ENCODE data around the gene RBBP8.

DNA sequence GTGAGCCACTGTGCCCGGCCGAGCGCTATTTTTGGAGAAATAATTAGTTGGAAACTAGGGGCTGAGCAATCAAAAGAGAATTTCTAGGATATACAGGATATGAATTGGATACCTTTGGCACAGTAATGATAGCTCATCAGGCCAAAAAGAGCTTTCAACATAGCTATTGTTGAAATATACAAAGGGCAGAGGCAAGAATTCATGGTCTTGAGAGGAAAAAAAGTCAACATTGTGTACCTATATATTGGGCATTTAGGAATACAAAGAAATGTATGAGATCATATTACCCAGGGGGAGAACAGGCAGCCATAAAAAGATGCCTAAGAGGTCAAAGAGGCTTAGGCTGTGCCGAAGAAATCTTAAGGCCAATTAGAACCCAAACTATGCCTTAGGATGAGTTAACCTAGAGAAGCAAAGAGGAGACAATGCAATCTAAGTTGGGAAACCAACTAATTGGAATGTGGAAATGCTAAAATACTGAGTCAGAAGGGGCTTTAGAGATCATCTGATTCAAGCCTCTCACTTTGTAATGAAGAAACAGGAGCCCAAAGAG lies 99.0 kb downstream of the RBBP8 start:
- TF ChIP-seq, protein P1, sequence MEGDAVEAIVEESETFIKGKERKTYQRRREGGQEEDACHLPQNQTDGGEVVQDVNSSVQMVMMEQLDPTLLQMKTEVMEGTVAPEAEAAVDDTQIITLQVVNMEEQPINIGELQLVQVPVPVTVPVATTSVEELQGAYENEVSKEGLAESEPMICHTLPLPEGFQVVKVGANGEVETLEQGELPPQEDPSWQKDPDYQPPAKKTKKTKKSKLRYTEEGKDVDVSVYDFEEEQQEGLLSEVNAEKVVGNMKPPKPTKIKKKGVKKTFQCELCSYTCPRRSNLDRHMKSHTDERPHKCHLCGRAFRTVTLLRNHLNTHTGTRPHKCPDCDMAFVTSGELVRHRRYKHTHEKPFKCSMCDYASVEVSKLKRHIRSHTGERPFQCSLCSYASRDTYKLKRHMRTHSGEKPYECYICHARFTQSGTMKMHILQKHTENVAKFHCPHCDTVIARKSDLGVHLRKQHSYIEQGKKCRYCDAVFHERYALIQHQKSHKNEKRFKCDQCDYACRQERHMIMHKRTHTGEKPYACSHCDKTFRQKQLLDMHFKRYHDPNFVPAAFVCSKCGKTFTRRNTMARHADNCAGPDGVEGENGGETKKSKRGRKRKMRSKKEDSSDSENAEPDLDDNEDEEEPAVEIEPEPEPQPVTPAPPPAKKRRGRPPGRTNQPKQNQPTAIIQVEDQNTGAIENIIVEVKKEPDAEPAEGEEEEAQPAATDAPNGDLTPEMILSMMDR (IDR thresholded peaks at IDR 0.05), result no peak
- TF ChIP-seq SP1 (CRISPR knock-in tag; conservative IDR thresholded peaks at IDR 0.05) (no peak), TP53 (CRISPR knock-in tag; IDR thresholded peaks at IDR 0.05) (no peak), FOXJ3 (CRISPR knock-in tag; IDR thresholded peaks at IDR 0.05; ENCODE audit: borderline replicate concordance) (no peak), ZNF121 (CRISPR knock-in tag; IDR thresholded peaks at IDR 0.05) (no peak), JAZF1 (CRISPR knock-in tag; IDR thresholded peaks at IDR 0.05) (no peak)
- TF ChIP-seq, protein P2, sequence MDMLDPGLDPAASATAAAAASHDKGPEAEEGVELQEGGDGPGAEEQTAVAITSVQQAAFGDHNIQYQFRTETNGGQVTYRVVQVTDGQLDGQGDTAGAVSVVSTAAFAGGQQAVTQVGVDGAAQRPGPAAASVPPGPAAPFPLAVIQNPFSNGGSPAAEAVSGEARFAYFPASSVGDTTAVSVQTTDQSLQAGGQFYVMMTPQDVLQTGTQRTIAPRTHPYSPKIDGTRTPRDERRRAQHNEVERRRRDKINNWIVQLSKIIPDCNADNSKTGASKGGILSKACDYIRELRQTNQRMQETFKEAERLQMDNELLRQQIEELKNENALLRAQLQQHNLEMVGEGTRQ (CRISPR knock-in tag; IDR thresholded peaks at IDR 0.05), result no peak
- TF ChIP-seq, protein P3, sequence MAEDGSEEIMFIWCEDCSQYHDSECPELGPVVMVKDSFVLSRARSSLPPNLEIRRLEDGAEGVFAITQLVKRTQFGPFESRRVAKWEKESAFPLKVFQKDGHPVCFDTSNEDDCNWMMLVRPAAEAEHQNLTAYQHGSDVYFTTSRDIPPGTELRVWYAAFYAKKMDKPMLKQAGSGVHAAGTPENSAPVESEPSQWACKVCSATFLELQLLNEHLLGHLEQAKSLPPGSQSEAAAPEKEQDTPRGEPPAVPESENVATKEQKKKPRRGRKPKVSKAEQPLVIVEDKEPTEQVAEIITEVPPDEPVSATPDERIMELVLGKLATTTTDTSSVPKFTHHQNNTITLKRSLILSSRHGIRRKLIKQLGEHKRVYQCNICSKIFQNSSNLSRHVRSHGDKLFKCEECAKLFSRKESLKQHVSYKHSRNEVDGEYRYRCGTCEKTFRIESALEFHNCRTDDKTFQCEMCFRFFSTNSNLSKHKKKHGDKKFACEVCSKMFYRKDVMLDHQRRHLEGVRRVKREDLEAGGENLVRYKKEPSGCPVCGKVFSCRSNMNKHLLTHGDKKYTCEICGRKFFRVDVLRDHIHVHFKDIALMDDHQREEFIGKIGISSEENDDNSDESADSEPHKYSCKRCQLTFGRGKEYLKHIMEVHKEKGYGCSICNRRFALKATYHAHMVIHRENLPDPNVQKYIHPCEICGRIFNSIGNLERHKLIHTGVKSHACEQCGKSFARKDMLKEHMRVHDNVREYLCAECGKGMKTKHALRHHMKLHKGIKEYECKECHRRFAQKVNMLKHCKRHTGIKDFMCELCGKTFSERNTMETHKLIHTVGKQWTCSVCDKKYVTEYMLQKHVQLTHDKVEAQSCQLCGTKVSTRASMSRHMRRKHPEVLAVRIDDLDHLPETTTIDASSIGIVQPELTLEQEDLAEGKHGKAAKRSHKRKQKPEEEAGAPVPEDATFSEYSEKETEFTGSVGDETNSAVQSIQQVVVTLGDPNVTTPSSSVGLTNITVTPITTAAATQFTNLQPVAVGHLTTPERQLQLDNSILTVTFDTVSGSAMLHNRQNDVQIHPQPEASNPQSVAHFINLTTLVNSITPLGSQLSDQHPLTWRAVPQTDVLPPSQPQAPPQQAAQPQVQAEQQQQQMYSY (CRISPR knock-in tag; IDR thresholded peaks at IDR 0.05), result no peak
- TF ChIP-seq, protein P4, sequence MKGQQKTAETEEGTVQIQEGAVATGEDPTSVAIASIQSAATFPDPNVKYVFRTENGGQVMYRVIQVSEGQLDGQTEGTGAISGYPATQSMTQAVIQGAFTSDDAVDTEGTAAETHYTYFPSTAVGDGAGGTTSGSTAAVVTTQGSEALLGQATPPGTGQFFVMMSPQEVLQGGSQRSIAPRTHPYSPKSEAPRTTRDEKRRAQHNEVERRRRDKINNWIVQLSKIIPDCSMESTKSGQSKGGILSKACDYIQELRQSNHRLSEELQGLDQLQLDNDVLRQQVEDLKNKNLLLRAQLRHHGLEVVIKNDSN (CRISPR knock-in tag; IDR thresholded peaks at IDR 0.05), result no peak
